Erythroblast (primary cell): ENCODE measurements around the gene MYBPHL.

Source experiments
- GATA1 ChIP-seq: IDR thresholded peaks from 2 replicates; pipeline ENCODE4 v1.6.1; 2011; ENCODE audit warnings: low read depth, mild to moderate bottlenecking, control low read depth, low read length, moderate library complexity
- POLR2A ChIP-seq: IDR thresholded peaks from 2 replicates; pipeline ENCODE4 v1.6.1; 2011; ENCODE audit warnings: mild to moderate bottlenecking, low read length

GRCh38 chr1:109246141-109246551 is 60.7 kb downstream of the MYBPHL start:
- TF ChIP-seq POLR2A (no peak), GATA1 (no peak)
